HG02885 (cell line): ENCODE data around the gene LIN54.
A peak's percentile ranks its signal among the peaks of the same experiment; 100 is the strongest.
"Not testable (repeated sequence)": the region's sequence is repeated elsewhere in the genome, so short reads cannot be mapped to it uniquely, and the experiment has no call there.

ENCODE experiments used
- ATAC-seq: cut with Tn5 transposase; IDR thresholded peaks from one replicate; pipeline ENCODE4 v1.9.1; 2021; ENCODE audit warnings: mild to moderate bottlenecking; ENCODE audit not compliant: unreplicated experiment, poor library complexity

LIN54 gene

DNA sequence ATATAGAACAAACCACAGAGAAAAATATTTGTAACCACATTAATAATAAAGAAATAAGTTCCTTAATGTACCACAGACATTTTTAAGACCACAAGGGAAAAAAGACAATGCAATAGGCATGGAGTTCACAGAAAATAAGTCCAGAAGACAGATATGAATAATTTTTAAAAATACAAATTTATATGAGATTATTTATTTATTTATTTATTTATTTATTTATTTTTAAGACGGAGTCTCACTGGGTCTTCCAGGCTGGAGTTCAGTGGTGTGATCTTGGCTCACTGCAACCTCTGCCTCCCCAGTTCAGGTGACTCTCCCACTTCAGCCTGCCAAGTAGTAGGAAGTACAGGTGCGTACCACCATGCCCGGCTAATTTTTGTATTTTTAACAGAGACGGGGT, 56.4 kb downstream of the LIN54 start:
- no peak for ATAC-seq

DNA sequence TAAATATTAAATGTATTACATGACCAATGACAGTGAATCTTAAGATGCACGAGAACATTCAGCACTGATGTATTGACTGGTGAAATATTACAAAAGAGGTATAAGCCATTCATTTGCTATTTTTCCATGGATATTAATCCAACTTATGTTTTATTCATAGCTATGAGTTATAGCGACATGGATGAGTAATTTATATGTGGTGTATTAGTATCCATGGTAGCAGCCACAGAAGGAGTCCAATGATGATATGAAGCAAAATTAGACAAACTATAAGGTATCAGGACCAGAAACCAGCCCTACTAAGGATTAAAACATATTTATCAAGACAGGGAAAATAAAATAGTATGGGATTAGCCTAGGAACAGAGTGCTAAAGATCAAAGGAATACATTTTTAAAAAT, 59.4 kb downstream of the LIN54 start:
- ATAC-seq = no peak

DNA sequence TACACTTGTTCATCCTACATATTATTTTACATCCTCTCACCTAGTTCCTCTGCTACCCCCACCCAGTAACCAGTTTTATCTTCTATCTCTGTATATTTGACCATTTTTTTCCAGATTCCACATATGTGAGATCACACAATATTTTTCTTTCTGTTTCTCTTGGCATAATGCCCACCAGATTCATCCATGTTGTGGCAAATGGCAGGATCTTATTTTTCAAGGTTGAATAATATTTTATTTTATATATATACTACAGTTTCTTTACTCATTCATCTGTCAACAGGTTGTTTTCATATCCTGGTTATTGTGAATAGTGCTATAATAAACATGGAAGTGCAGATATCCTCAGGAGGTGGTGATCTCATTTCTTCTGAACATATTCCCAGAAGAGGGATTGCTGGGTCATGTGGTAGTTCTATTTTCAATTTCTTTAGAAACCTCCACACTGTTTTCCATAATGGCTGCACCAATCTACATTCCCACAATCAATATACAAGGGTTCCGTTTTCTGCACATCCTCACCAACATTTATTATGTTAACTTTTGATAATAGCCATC, 61.9 kb downstream of the LIN54 start:
- ATAC-seq = no peak

DNA sequence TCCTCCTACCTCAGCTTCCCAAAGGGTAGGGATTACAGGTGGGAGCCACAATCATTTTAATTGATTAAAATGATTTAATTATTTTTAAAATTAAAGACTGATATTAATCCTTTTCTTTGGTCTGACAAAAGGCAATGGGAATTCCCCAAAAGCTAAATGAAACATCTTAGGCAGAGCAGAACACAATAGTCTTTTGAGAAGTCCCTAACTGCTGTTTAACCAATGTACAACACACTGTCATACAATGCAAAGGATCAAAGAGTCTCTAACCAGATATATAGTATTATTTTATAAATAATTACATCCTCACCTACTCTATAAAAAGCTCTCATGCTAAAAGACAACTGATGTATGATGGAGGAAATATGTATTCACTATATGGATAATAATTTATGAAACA, 63.1 kb downstream of the LIN54 start:
- ATAC-seq = no peak

DNA sequence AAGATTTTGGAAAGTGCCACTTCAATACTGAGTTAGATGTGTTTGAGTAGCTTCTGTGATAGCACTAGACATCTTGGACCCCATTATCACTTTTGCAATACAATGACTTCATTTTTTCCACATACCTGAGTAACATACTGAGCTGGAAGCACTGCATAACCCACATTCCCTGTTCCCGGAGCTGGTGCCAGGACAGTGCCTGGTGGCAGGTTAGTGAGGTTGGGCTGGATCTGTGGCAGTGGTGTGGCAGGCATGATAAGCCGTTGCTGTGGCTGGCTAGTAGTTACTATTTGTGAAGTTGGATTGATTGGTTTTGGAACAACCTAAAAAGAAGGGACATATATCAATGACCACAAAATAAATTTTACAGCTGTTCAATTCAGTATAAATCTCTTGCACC, 71.2 kb downstream of the LIN54 start:
- ATAC-seq = no peak

DNA sequence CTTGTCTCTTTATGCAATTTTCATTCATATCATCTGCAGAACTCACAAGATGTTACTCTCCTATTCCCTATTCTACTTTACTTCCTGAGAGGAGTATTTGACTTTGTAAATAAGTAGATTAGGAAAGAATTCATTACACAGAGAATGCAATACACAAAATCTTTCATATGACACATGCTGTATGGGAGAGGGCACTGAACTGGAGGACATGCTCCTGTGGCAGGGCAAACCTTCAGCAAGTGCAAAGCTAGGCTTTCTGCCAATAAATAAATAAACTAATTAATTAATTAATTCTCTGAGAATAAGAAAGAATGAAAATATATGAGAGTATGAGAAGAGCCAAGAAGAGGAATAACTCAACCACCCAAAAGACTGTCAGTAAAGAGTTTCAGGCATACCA, 76.2 kb downstream of the LIN54 start:
- no peak for ATAC-seq

DNA sequence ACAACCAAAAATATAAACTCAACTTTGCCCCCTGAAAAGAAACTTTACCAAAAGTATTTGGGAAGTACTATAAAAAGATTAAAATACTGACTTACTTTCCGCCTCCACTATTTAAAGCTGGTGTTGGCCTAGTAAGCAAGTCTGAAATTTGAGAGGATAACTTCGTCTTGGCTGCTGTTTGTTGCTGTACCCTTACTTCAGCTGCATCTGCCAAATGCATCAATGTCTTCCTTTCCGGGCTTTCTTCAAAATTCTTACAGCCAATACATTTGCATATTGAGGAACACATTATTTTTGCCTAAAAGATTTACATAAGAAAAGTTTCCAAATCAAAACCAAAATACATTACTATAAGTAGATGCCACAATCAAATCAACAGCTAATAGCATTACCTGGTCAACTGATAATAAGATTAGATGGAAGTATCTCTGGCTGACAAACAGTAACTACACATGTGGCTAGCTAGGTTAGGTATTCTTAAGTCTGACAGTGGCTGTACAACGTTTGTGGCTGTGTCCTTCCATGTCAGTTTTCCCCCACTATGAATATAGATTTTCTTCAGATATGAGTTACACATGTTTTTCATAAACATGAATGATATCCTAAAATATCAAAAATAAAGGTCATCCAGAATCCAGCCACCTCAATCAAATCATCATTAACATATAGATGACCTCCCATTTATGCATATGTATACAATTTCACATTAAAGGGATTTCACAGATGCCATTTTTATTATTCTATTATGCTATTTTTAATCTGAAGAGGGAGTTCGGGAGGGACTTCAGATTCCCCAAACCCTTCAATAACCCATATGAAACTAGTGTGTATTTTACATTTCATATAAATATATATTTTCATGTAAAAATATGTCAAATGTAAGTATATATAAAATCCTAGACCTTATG, 79.5 kb downstream of the LIN54 start:
- ATAC-seq = no peak

DNA sequence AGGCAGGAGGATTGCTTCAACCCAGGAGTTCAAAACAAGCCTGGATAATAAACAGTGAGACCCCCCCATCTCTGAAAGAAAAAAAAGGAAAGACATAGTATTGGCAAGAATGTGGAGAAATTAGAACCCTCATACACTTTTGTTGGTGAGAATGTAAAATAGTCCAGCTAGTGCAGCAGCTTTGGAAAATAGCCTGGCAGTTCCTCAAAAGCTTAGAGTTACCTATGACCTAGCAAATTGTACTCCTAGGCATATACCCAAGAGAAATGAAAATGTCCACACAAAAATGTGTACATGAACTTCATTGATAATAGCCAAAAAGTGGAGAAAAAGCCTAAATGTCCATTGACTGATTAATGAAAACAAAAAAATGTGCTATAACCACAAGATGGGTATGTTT, 88.8 kb downstream of the LIN54 start:
- no peak for ATAC-seq

DNA sequence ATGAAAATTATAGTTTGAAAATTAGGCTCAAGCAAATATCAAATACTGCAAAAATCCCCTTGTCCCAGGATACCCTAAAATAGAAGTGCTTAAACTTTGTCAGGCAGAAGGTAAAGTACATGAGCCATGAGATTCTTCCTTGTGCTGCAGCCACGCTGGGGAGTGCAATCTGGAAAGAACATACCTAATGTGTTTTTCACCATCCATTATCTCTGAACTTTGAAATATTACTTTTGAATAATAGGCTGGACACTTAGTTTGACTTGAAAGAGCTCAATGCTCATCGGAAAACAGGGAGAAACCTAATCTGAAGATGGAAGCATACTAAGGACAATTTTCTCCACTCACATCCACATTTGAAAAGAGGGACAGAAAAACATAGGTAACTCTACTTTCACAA, 91.2 kb downstream of the LIN54 start:
- no peak for ATAC-seq

DNA sequence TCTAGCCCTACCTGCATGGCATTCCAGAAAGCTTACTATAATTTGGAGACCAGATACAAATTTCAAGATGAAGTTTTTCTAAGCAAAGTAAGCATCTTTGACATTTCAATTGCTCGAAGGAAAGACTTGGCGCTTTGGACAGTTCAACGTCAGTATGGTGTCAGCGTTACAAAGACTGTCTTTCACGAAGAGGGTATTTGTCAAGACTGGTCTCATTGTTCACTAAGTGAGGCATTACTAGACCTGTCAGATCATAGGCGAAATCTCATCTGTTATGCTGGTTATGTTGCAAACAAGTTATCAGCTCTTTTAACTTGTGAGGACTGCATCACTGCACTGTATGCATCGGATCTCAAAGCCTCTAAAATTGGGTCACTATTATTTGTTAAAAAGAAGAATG, 92.5 kb downstream of the LIN54 start:
- no peak for ATAC-seq

DNA sequence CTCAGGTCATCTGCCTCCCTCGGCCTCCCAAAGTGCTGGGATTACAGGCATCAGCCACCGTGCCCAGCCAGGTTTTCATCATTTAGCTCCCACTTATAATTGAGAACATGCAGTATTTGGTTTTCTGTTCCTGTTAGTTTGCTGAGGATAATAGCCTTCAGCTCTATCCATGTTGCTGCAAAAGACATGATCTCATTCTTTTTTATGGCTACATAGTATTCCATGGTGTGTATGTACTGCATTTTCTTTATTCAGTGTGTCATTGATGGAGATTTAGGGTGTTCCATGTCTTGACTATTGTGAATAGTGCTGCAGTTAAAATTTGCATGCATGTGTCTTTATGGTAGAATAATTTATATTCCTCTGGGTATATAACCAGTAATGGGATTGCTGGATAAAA, 96.7 kb downstream of the LIN54 start:
- not testable (repeated sequence) for ATAC-seq

DNA sequence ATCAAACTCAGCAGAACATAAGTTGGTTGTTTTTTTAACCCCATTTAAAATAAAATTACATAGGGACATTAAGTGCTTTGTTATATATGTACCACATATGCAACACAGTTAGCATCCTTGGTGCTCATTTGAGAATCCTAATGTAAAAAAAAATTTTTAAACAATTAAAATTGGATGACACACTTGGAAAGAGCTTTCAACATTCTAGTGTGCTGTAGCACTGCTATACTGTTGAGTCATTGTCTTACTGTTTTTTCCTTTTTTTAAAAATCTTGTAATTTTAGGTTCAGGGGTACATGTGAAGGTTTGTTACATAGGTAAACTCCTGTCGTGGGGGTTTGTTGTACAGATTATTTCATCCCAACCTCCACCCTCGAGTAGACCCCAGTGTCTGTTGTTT, 97.3 kb downstream of the LIN54 start:
- ATAC-seq = no peak

DNA sequence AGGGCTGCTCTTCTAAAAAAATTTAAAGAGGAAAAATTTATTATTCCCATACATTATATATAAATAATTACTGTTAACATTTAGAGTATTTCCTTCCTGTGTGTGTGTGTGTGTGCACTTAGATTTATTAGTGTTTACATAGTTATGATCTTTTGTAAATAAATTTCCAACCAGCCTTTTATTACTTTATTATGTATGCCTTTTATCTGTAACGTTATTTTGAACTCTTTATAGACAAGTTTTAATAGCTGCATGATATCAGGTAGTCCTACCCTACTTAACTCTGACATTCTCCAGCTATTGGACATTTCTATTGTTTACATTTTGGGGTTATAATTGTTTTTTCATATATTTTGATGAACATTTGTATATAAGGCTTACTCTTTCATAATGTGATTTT, 101.3 kb downstream of the LIN54 start:
- ATAC-seq = no peak

DNA sequence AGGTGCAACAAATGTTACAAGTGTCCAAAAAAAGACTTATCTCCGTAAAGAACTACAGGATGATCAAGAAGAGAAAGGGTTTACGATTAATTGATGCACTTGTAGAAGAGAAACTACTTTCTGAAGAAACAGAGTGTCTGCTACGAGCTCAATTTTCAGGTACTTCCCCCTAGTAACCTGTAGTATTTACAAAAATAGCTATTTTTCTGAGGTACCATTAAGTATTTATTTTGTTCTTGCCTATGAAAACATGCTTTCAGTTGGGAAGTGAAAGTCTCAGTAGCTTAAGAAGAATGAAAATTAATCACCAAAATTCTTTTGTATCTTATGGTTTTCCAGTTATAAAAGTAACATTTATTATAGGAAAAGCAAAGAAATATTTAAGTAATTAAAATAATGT, 104.2 kb downstream of the LIN54 start:
- ATAC-seq = peak; percentile 51

DNA sequence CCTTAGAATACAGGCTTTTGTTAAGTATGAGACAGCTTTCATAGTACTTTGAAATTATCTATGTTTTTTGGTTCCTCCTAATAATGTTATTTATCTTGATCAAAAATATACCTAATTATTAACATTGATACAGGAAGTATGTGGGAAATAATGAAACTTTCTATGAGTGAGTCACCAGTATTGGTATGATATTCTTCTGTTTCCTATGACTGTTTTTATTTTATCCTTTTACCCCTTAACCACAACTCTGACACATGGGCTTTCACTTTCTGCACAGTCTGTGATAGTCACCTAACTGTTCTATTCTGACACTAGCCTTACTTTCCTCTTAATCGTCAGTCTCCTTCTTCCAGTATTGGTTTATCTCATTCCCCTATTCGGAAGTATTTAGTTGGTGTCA, 105.4 kb downstream of the LIN54 start:
- peak; percentile 59 for ATAC-seq

DNA sequence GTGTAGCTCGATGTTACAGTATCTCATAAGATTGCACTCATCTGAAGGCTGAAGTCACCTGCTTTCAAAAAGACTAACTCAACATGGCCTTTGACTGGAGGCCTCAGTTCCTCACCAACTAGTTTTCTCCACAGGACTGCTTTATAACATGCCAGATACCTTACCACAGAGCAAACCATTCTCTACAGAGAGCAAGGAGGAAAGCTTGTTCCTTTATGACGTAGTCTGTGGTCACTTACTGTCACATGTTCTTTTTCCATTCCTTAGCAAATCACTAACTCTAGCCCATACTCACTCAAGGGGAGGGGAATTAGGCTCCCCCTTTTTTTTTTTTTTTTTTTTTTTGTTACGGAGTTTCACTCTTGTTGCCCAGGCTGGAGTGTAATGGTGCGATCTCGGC, 106.9 kb downstream of the LIN54 start:
- ATAC-seq = no peak

DNA sequence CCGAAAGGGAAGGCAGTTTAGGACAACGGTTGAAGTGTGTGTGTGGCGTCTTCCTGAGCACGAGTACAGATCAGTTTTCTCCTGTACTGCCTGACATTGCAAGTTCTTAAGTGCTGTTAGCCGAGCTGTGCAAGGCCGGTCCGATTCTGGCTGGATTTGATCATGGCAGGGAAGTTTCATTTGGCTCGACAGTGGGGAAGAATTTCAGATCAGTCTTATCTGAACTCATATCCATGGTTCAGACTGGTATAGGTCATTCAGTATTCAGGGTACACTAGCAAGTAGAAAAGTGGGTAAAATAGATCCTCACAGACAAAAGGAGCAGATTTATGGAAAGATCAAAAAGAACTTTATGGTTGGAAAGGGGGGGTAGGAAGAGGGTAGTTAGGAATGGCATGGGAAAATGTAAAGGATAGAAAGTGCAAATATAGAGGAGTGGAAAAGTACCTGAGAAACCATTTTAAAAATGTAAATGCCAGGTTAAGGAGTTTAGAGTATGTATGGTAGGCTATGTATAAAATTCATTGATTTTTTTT, 109.4 kb downstream of the LIN54 start:
- ATAC-seq = no peak

DNA sequence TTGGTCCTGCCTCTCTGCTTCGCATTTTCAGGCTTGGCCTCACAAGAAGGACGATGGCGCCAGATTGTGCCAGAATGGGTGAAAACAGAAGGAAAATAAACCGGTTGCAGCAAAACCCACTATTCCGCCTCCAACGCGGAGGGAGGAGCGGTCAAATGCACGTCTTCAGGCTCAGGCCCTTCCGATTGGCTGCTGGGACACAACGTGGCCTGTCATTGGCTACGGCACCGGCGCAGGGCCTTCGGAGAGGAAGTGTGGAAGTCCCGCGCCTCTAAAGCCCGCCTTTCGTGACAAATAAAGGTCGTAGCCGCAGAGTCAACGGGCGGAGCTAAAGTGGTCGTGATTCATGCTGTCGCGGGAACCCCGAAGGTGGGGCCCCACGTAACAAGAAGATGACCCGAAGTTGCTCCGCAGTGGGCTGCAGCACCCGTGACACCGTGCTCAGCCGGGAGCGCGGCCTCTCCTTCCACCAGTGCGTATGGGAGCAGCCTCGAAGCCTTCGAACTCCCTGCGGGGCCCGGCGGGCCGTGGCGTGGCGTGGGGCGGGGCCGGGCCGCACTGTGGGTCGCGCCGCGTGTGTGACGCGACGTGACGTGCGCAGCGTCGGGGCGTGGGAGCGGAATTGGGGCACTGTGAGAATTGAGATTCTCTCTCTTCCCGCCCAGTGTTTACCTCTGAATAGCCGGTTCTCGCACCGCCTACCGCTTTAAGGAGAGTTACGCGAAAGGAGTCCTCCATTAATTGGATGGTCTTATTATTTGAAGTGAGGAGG, 110.0 kb downstream of the LIN54 start, which contains the start of gene THAP9:
Gene THAP9 (plus strand): TSS at position 325 of the 772 bp plus-strand sequence. CDS start 68 bp downstream, at position 393.
- ATAC-seq = peak; percentile 87

DNA sequence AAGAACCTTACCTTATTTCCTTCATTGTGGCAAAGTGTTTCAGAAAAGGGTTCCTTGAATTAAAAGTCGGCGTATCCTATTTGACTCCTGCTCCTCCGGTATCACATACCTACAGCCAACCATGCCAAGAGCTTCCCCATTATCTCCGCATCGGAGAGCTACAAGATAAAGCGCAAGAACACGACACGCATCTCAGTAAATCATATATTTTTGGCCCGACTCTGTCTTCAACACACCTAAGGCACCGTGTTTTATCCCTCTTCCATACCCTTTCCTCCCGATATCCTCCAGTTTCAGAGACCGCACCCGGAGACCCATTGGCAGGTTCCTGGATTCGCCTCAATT, 110.6 kb downstream of the LIN54 start:
- ATAC-seq = peak; percentile 4

DNA sequence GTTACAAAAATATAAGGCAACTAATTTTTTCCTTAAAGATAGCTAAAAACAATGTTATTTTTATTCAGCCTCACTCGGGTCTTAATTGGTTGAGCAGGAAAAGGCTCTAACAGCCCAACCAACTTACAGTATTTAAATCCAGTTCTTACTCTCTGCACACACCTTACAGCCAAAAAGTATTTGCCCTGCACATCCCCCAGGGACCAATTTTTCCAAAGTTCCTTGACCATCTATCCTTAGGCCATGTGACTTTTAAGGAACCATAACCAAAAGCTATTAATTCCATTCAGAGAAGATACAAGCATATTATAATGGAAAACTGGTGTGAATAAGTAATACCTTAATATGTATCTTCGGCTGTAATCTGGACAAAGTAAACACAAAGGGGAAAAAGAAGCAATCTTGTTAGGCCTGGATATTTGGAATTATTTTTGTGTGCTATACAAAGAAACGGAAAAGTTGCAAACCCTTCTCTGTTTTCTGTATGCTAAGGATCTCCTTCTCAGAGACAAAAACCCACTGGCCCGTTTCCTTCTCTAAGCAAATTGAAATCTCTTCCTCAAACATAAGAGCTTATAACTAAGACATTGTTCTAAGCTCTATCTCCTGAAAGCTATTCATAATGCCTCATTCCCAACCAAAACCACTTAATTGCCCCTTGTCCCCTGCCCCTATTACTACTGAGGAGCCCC, 111.1 kb downstream of the LIN54 start:
- no peak for ATAC-seq
